ENCODE results near the gene ACD.

ACD gene

DNA sequence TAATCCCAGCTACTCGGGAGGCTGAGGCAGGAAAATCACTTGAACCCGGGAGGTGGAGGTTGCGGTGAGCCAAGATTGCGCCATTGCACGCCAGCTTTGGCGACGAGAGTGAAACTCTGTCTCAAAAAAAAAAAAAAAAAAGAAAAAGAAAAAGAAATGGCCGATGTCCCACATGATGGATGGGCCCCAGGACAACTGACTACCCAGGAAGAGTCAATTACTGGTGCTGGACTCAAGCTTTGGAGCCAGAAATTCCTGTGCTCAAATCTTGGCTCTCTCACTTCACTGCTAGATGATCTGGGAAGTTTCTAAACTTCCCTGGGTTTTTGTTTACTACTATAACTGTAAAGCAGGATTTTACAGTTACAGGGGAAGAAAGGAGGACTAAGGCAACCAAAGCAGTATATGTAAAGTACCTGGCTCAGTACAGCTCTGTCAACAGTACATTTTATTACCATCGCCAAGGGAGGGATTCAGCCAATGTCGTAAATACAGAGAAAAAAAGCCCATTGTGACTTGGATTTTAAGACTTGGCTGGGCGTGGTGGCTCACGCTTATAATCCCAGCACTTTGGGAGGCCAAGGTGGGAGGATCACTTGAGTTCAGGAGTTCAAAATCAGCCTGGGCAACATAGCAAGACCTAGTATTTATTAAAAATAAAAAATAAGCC lies 18.4 kb upstream of the ACD start:
- WGBS (ENCODE audit: extremely low coverage, insufficient coverage, insufficient read length), result no CpG with 5 or more reads among the region's 12 CpGs
- Histone ChIP-seq H3K14ac (ENCODE audit: low read length) (no peak overlapping the region), H3K23ac (ENCODE audit: low read length) (no peak overlapping the region), H4K91ac (ENCODE audit: low read depth, low read length) (no peak overlapping the region), H3K4me3 (ENCODE audit: low read depth, low read length) (no peak overlapping the region), H3K4me2 (ENCODE audit: low read length) (no peak overlapping the region), H3K4ac (ENCODE audit: low read depth, low read length) (no peak overlapping the region), H2BK5ac (ENCODE audit: low read depth, low read length, poor library complexity) (no peak overlapping the region), H3K4me1 (ENCODE audit: control insufficient read depth in 1 of 2, insufficient read depth in 2 of 2, low read length in 2 of 2) (peaks cover 11 to 14% of the 10 kb centered on the region in 2 experiments), H4K12ac (ENCODE audit: low read depth, low read length) (no peak overlapping the region), H3K9ac (ENCODE audit: low read length) (no peak overlapping the region), H2BK12ac (ENCODE audit: low read length) (no peak overlapping the region), H2BK120ac (ENCODE audit: insufficient read depth, low read length, poor library complexity) (no peak overlapping the region), H3K9me3 (ENCODE audit: insufficient read depth, low read depth, low read length) (no peaks in the 10 kb centered on the region), H2AK5ac (ENCODE audit: low read length) (no peak overlapping the region), H2AFZ (ENCODE audit: insufficient read depth, low read length, poor library complexity) (no peak overlapping the region), H3K79me1 (ENCODE audit: low read length) (peaks cover 4% of the 10 kb centered on the region), H4K8ac (ENCODE audit: low read depth, low read length) (no peak overlapping the region), H3K27me3 (ENCODE audit: insufficient read depth, low read length) (no peaks in the 10 kb centered on the region), H3K36me3 (ENCODE audit: control insufficient read depth in 1 of 2, insufficient read depth in 2 of 2, low read length in 2 of 2) (peaks cover 20 to 31% of the 10 kb centered on the region in 2 experiments), H3K79me2 (ENCODE audit: control insufficient read depth, insufficient read depth, low read length, poor library complexity) (no peaks in the 10 kb centered on the region), H3K27ac (ENCODE audit: low read depth, low read length) (peak overlapping the region; percentile 20), H3K18ac (ENCODE audit: low read length) (no peak overlapping the region)
- DNase-seq, result peak in 1 of 2 donors; percentile 56

DNA sequence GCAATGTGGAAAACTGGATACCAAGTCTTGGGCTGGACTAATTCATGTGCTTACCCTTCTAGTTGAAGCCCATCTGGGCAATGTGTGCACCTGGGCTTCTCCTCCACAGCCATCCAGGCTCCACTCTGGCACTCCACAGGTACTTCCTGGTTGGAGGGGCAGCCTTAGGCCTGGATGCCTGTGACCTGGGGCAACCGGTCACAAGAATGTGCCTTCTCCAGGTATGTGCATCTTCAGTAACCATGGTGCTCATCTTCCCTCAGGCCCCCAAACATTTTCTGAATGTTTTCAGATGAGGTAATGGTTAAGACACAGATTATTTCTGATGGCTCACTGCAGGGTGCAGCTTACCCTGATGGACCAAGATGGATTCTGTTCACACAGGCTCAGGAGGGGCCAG lies 17.7 kb upstream of the ACD start:
- no peak overlapping the region for H3K23ac ChIP-seq (ENCODE audit: low read length)
- H3K36me3 ChIP-seq (ENCODE audit: control insufficient read depth in 1 of 2, insufficient read depth in 2 of 2, low read length in 2 of 2), result peaks cover 16 to 24% of the 10 kb centered on the region in 2 experiments
- no peak overlapping the region for H2AK5ac ChIP-seq (ENCODE audit: low read length)
- no peak overlapping the region for H3K4ac ChIP-seq (ENCODE audit: low read depth, low read length)
- no peak overlapping the region for H2BK12ac ChIP-seq (ENCODE audit: low read length)
- peak; percentile 97 to 99 for DNase-seq
- H3K9ac ChIP-seq (ENCODE audit: low read length), result no peak overlapping the region
- peak overlapping the region; percentile 70 for H4K91ac ChIP-seq (ENCODE audit: low read depth, low read length)
- peak overlapping the region; percentile 28 for H3K4me2 ChIP-seq (ENCODE audit: low read length)
- H3K79me2 ChIP-seq (ENCODE audit: control insufficient read depth, insufficient read depth, low read length, poor library complexity), result no peaks in the 10 kb centered on the region
- no CpG with 5 or more reads among the region's 1 CpG for WGBS (ENCODE audit: extremely low coverage, insufficient coverage, insufficient read length)
- H3K14ac ChIP-seq (ENCODE audit: low read length), result no peak overlapping the region
- H3K79me1 ChIP-seq (ENCODE audit: low read length), result peaks cover 4% of the 10 kb centered on the region
- peak overlapping the region; percentile 74 for H2BK120ac ChIP-seq (ENCODE audit: insufficient read depth, low read length, poor library complexity)
- no peak overlapping the region for H2AFZ ChIP-seq (ENCODE audit: insufficient read depth, low read length, poor library complexity)
- H3K27me3 ChIP-seq (ENCODE audit: insufficient read depth, low read length), result no peaks in the 10 kb centered on the region
- H3K9me3 ChIP-seq (ENCODE audit: insufficient read depth, low read depth, low read length), result no peaks in the 10 kb centered on the region
- no peak overlapping the region for H3K18ac ChIP-seq (ENCODE audit: low read length)
- no peak overlapping the region for H2BK5ac ChIP-seq (ENCODE audit: low read depth, low read length, poor library complexity)
- H4K12ac ChIP-seq (ENCODE audit: low read depth, low read length), result no peak overlapping the region
- peak overlapping the region; percentile 52 for H3K27ac ChIP-seq (ENCODE audit: low read depth, low read length)
- H3K4me1 ChIP-seq (ENCODE audit: control insufficient read depth in 1 of 2, insufficient read depth in 2 of 2, low read length in 2 of 2), result peaks cover 11 to 14% of the 10 kb centered on the region in 2 experiments
- no peak overlapping the region for H3K4me3 ChIP-seq (ENCODE audit: low read depth, low read length)
- H4K8ac ChIP-seq (ENCODE audit: low read depth, low read length), result no peak overlapping the region

DNA sequence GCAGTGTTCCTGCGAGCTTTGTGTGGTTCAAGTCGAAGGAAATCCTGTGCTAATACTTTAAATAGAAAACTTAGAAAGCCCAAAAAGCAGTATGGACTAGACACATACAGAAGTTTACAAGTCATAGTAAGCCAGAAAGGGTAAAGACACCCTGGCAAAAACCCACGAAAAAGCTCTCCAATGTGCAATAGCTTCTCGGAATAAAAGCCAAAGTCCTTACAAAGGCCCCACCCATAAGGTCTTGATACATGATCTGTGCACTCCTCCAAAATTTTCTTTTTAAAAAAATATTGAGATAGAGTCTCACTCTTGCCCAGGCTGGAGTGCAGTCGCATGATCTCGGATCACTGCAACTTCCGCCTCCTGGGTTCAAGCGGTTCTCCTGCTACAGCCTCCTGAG lies 16.9 kb upstream of the ACD start:
- peaks cover 16 to 24% of the 10 kb centered on the region in 2 experiments for H3K36me3 ChIP-seq (ENCODE audit: control insufficient read depth in 1 of 2, insufficient read depth in 2 of 2, low read length in 2 of 2)
- no peaks in the 10 kb centered on the region for H3K9me3 ChIP-seq (ENCODE audit: insufficient read depth, low read depth, low read length)
- no CpG with 5 or more reads among the region's 8 CpGs for WGBS (ENCODE audit: extremely low coverage, insufficient coverage, insufficient read length)
- no peak overlapping the region for H2AFZ ChIP-seq (ENCODE audit: insufficient read depth, low read length, poor library complexity)
- no peak overlapping the region for H2BK12ac ChIP-seq (ENCODE audit: low read length)
- no peak overlapping the region for H3K9ac ChIP-seq (ENCODE audit: low read length)
- no peak overlapping the region for H3K18ac ChIP-seq (ENCODE audit: low read length)
- H3K4ac ChIP-seq (ENCODE audit: low read depth, low read length), result no peak overlapping the region
- H4K12ac ChIP-seq (ENCODE audit: low read depth, low read length), result no peak overlapping the region
- H2BK5ac ChIP-seq (ENCODE audit: low read depth, low read length, poor library complexity), result no peak overlapping the region
- peaks cover 4% of the 10 kb centered on the region for H3K79me1 ChIP-seq (ENCODE audit: low read length)
- H3K14ac ChIP-seq (ENCODE audit: low read length), result no peak overlapping the region
- DNase-seq, result no peak
- peak overlapping the region; percentile 32 for H3K27ac ChIP-seq (ENCODE audit: low read depth, low read length)
- H4K91ac ChIP-seq (ENCODE audit: low read depth, low read length), result peak overlapping the region; percentile 70
- peaks cover 11 to 14% of the 10 kb centered on the region in 2 experiments for H3K4me1 ChIP-seq (ENCODE audit: control insufficient read depth in 1 of 2, insufficient read depth in 2 of 2, low read length in 2 of 2)
- H4K8ac ChIP-seq (ENCODE audit: low read depth, low read length), result no peak overlapping the region
- H3K79me2 ChIP-seq (ENCODE audit: control insufficient read depth, insufficient read depth, low read length, poor library complexity), result no peaks in the 10 kb centered on the region
- H3K27me3 ChIP-seq (ENCODE audit: insufficient read depth, low read length), result no peaks in the 10 kb centered on the region
- no peak overlapping the region for H3K4me2 ChIP-seq (ENCODE audit: low read length)
- H3K4me3 ChIP-seq (ENCODE audit: low read depth, low read length), result no peak overlapping the region
- peak overlapping the region; percentile 74 for H2BK120ac ChIP-seq (ENCODE audit: insufficient read depth, low read length, poor library complexity)
- no peak overlapping the region for H3K23ac ChIP-seq (ENCODE audit: low read length)
- H2AK5ac ChIP-seq (ENCODE audit: low read length), result no peak overlapping the region

DNA sequence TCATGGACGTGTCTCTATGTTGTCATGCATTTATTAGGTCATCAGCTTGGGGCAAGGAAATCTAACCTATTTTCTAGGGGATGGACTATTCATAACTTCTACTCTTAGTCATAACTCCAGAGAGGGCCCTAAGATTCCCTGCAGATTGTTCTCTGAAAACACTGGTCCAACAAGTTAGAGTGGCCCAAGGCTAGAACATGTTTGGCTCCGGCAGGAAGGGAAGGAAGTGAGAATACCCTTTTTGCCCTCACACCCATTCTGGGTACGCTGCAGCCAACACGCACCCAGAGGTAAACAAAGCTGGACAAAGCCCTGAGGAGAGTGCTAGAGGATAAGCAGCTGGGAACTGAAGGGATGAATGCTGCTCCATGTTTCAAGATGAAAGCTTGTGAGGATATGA lies 16.5 kb upstream of the ACD start:
- Histone ChIP-seq H3K79me2 (ENCODE audit: control insufficient read depth, insufficient read depth, low read length, poor library complexity) (no peaks in the 10 kb centered on the region), H3K4me2 (ENCODE audit: low read length) (no peak overlapping the region), H3K18ac (ENCODE audit: low read length) (no peak overlapping the region), H2AFZ (ENCODE audit: insufficient read depth, low read length, poor library complexity) (no peak overlapping the region), H3K36me3 (ENCODE audit: control insufficient read depth in 1 of 2, insufficient read depth in 2 of 2, low read length in 2 of 2) (peaks cover 16 to 24% of the 10 kb centered on the region in 2 experiments), H3K4ac (ENCODE audit: low read depth, low read length) (no peak overlapping the region), H3K23ac (ENCODE audit: low read length) (no peak overlapping the region), H4K91ac (ENCODE audit: low read depth, low read length) (no peak overlapping the region), H3K27ac (ENCODE audit: low read depth, low read length) (peak overlapping the region; percentile 32), H3K4me3 (ENCODE audit: low read depth, low read length) (no peak overlapping the region), H3K14ac (ENCODE audit: low read length) (no peak overlapping the region), H2AK5ac (ENCODE audit: low read length) (no peak overlapping the region), H3K27me3 (ENCODE audit: insufficient read depth, low read length) (no peaks in the 10 kb centered on the region), H3K9ac (ENCODE audit: low read length) (no peak overlapping the region), H4K8ac (ENCODE audit: low read depth, low read length) (no peak overlapping the region), H3K79me1 (ENCODE audit: low read length) (peaks cover 4% of the 10 kb centered on the region), H3K9me3 (ENCODE audit: insufficient read depth, low read depth, low read length) (no peaks in the 10 kb centered on the region), H4K12ac (ENCODE audit: low read depth, low read length) (no peak overlapping the region), H2BK5ac (ENCODE audit: low read depth, low read length, poor library complexity) (no peak overlapping the region), H3K4me1 (ENCODE audit: control insufficient read depth in 1 of 2, insufficient read depth in 2 of 2, low read length in 2 of 2) (peaks cover 11 to 14% of the 10 kb centered on the region in 2 experiments), H2BK120ac (ENCODE audit: insufficient read depth, low read length, poor library complexity) (no peak overlapping the region), H2BK12ac (ENCODE audit: low read length) (no peak overlapping the region)
- DNase-seq, result peak; percentile 80 to 93
- WGBS (ENCODE audit: extremely low coverage, insufficient coverage, insufficient read length), result no CpG with 5 or more reads among the region's 4 CpGs

Measured in trophoblast cell (in vitro differentiated cells and primary cell).